ENCODE measurements around the gene HPS1. TPM values are rescaled to one million over a fixed set of nuclear protein-coding genes. Genes with fewer than 3 reads are reported as not detected.

The HPS1 gene
- total and polyA plus RNA-seq, 10 of the 15 experiments (the other 5 are each of a cell fraction or from before 2014, with no cell fraction given), result 27.1 to 138 (median 54.8) TPM

DNA sequence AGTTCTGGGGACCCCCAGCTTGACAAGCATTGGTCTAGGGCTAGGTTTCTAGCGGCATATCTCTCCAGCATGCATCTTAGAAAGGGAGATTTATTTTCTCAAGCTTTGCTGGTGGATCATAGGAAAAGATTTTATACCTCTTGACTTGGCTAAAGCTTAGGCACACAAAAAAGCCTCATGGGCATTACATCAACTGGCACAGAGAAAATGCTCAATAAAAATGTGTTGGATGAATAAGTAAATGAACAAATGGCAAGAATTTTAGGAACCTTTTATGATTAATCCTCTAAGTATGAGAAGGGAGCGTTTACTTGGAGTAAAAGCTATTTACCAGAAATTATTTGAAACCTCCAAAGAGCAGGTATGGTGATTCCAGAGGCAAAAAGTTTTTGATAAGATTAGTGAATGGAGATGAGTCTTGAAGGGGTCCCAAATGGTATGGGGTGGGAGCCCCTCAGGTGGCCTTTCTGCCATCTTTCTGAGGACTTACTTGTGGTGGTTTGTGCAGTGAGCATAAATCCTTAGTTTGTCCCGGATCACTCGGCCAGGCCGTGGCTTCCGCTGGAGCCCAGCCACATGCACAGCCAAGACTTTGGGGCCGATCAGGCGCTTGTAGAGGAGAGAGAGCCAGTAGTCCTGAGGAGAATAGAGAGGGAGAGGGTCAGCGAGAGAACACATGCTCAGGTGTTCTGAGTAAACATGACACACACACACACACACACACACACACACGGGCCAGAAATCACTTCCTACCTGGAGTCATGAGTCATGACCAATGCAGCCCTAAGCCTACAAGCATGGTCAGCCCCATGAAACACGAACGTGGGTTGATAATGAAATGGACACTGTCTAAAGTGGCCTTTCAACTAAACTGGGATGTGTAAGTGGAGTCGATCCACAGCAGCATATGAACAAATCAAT lies 43.1 kb upstream of the HPS1 start:
- ChIA-PET SMC1A (ENCODE audit: uncharacterized antibody, unreplicated experiment) (no interaction called here), POLR2A (no interaction called here), CTCF (no interaction called here), RAD21 (ENCODE audit: unreplicated experiment) (no interaction called here)
- H3K4me1 ChIP-seq (ENCODE audit: control insufficient read depth, insufficient read depth, low read length), result no peaks in the 10 kb centered on the region
- H3K27me3 ChIP-seq (replicated peaks in 1 of 2; ENCODE audit: control insufficient read depth in 2 of 2, insufficient read depth in 2 of 2, low read length in 1 of 2), result no peaks in the 10 kb centered on the region
- DNase-seq (ENCODE audit: low read depth, low spot score) (no peak), FAIRE-seq (no peak), ATAC-seq (no peak)
- intact Hi-C loops (cut with micrococcal nuclease; ENCODE audit: unreplicated experiment) (no loop called here), in situ Hi-C loops (cut with MboI) (no loop called here)
- H3K9ac ChIP-seq (ENCODE audit: control insufficient read depth, insufficient read depth, low read length), result no peak overlapping the region
- no peaks in the 10 kb centered on the region for H3K36me3 ChIP-seq (ENCODE audit: control insufficient read depth in 2 of 2, insufficient read depth in 2 of 2, low read length in 1 of 2)
- no peaks in the 10 kb centered on the region for H3K79me2 ChIP-seq (ENCODE audit: control insufficient read depth, insufficient read depth, low read length)
- no TSS peak for BruUV-seq (replicated peaks)
- TF ChIP-seq BCL3 (IDR thresholded peaks at IDR 0.05; ENCODE audit: borderline replicate concordance, insufficient read depth, low read depth, low read length, poor library complexity, severe bottlenecking), result peak; percentile 76
- TF ChIP-seq ZBTB11 (CRISPR knock-in tag; IDR thresholded peaks at IDR 0.05), result no peak
- H3K4me3 ChIP-seq, result no peak overlapping the region
- no peak overlapping the region for H3K4me2 ChIP-seq (ENCODE audit: control insufficient read depth, insufficient read depth)
- no peak overlapping the region for H3K27ac ChIP-seq (ENCODE audit: control insufficient read depth, insufficient read depth)
- H2AFZ ChIP-seq (ENCODE audit: control insufficient read depth, low read depth, low read length), result no peak overlapping the region
- 43% methylated on average over 13 of the region's 13 CpGs for WGBS (ENCODE audit: insufficient coverage, insufficient replicate concordance, low lambda C conversion rate, missing lambda C conversion rate)
- H4K20me1 ChIP-seq (ENCODE audit: control insufficient read depth, insufficient read depth), result no peaks in the 10 kb centered on the region
- no peaks in the 10 kb centered on the region for H3K9me3 ChIP-seq (replicated peaks; ENCODE audit: control insufficient read depth, insufficient read depth, low read length)
